Mesothelial cell of epicardium (in vitro differentiated cells): Measurements from ENCODE around the gene DHODH. TPM values are rescaled to one million over a fixed set of nuclear protein-coding genes. Genes with fewer than 3 reads are reported as not detected.
A peak's percentile ranks its signal among the peaks of the same experiment; 100 is the strongest.

ENCODE experiments used
- DNase-seq, 2 experiments: peaks; one replicate each; pipeline ENCODE4 v3.0.0; 2021; ENCODE audit warnings: low spot score in 2 of 2; ENCODE audit not compliant: unreplicated experiment in 2 of 2
- H3K27ac Mint-ChIP-seq: 2 replicates; pipeline ENCODE4 v1.8.0; 2021; ENCODE audit warnings: mixed read lengths
- H3K27me3 Mint-ChIP-seq: 2 replicates; pipeline ENCODE4 v1.8.0; 2021; ENCODE audit warnings: low read depth, mixed read lengths
- H3K36me3 Mint-ChIP-seq: 2 replicates; pipeline ENCODE4 v1.8.0; 2021; ENCODE audit warnings: mixed read lengths
- H3K4me1 Mint-ChIP-seq: 2 replicates; pipeline ENCODE4 v1.8.0; 2021; ENCODE audit warnings: mixed read lengths
- H3K4me3 Mint-ChIP-seq: 2 replicates; pipeline ENCODE4 v1.8.0; 2021; ENCODE audit warnings: mild to moderate bottlenecking, moderate library complexity, mixed read lengths
- H3K9me3 Mint-ChIP-seq: 2 replicates; pipeline ENCODE4 v1.8.0; 2021; ENCODE audit warnings: mixed read lengths
- total RNA-seq: library from RNA; stranded (reverse); gene quantifications from 3 replicates; pipeline ENCODE4 v1.2.1, GENCODE V29; 2021
- TF ChIP-seq, protein P1 (sequence below): fragments of 200-600 bp; sonication (generic); IDR thresholded peaks from one replicate; pipeline ENCODE4 v1.5.0; 2021; ENCODE audit warnings: antibody characterized with exemption; ENCODE audit not compliant: unreplicated experiment

The DHODH gene
- total RNA-seq, 1 donor from 2014 or later, result 11.7 TPM

DNA sequence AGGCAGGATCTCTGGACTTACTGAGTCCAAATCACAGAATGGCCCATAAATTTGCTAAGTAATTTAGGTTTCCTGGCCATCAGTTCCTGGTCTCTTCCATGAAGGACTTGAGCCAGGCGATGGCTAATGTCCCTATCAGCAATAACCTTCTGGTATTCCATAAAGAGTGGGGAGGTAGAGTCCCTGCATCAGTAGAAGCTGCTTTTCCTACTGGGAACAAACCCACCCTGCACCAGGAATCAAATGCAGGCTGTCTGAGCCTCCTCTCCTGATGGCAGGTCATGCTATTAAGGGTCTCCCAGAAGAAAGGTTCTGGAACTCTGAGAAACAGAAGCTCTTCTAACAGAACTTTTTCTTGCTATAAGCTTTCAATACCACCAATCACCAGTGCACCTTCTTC is 53.0 kb downstream of the DHODH start:
- no peaks in the 10 kb centered on the region for H3K9me3 Mint-ChIP-seq
- peaks cover 3% of the 10 kb centered on the region for H3K36me3 Mint-ChIP-seq
- no peaks in the 10 kb centered on the region for H3K4me1 Mint-ChIP-seq

DNA sequence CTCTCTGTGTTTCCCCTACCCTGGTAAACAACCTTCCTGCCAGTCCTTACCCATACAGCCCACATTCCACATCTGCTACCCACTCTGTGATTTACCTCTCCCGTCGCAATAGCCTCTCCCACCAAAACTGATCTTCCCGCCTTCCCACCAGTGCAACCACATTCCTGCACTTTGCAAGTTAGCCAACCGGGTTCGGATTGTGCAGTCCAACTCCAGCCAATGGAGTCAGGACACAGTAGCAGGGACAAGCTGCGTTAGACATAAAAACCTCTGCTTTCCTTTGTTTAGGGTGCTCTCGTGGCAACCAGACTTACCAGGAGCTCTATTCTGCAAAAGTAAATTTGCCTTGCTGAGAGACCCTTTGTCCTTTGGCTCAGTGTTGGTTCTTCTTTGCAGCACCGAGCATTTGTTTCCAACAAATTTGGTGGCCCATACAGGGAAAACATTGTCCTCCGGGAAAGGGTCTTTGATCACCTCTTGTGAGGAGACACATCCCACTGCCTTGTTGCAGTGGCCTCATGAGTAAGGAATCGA is 55.9 kb downstream of the DHODH start:
- Mint-ChIP-seq H3K4me3 (no peak overlapping the region), H3K9me3 (no peaks in the 10 kb centered on the region), H3K36me3 (peaks cover 3% of the 10 kb centered on the region), H3K4me1 (no peaks in the 10 kb centered on the region), H3K27me3 (no peaks in the 10 kb centered on the region), H3K27ac (no peak overlapping the region)
- TF ChIP-seq, protein P1, sequence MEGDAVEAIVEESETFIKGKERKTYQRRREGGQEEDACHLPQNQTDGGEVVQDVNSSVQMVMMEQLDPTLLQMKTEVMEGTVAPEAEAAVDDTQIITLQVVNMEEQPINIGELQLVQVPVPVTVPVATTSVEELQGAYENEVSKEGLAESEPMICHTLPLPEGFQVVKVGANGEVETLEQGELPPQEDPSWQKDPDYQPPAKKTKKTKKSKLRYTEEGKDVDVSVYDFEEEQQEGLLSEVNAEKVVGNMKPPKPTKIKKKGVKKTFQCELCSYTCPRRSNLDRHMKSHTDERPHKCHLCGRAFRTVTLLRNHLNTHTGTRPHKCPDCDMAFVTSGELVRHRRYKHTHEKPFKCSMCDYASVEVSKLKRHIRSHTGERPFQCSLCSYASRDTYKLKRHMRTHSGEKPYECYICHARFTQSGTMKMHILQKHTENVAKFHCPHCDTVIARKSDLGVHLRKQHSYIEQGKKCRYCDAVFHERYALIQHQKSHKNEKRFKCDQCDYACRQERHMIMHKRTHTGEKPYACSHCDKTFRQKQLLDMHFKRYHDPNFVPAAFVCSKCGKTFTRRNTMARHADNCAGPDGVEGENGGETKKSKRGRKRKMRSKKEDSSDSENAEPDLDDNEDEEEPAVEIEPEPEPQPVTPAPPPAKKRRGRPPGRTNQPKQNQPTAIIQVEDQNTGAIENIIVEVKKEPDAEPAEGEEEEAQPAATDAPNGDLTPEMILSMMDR, result no peak
- DNase-seq, result no peak

More for the DNA sequence above, 53.0 kb downstream of the DHODH start:
- DNase-seq, result no peak
- TF ChIP-seq, protein P1, result no peak
- Mint-ChIP-seq H3K4me3 (no peak overlapping the region), H3K27me3 (peaks cover 2% of the 10 kb centered on the region), H3K27ac (no peak overlapping the region)

DNA sequence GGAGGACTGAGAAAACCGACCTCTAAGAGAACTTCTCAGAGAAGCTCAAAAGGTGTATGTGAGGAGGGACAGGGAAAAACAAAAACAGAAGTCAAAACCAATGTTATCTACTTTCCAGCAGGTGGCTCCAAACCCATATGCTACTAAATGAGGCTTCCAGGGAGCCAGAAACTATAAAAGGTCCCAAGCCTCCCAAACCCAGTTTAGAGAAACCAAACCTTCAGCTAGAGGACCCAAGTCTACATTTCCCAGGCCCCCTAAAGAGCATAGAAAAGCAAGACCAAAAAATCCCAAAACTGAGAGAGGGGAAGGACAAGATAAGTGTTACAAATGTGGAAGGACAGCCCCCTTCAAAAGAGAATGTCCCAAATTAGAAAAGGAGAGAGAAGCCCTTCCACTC is 58.2 kb downstream of the DHODH start:
- no peak overlapping the region for H3K27ac Mint-ChIP-seq

DNA sequence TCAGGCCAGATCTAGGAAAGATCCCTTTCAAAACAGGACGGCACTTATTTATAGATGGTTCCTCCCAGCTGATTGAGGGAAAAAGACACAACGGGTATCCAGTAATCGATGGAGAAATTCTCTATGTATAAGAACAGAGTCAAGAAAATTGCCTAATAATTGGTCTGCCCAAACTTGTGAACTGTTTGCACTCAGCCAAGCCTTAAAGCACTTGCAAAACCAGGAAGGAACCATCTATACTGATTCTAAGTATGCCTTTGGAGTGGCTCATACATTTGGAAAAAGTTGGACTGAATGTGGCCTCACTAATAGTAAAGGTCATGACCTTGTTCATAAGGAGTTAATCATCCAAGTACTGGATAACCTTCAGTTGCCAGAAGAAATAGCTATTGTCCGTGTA is 60.4 kb downstream of the DHODH start:
- no peak for DNase-seq
- no peak overlapping the region for H3K4me3 Mint-ChIP-seq
- H3K27ac Mint-ChIP-seq, result no peak overlapping the region
- no peaks in the 10 kb centered on the region for H3K9me3 Mint-ChIP-seq
- peaks cover 7% of the 10 kb centered on the region for H3K4me1 Mint-ChIP-seq
- H3K36me3 Mint-ChIP-seq, result peaks cover 3% of the 10 kb centered on the region
- TF ChIP-seq, protein P1, result no peak
- H3K27me3 Mint-ChIP-seq, result no peaks in the 10 kb centered on the region

More for the DNA sequence above, 58.2 kb downstream of the DHODH start:
- H3K4me3 Mint-ChIP-seq, result no peak overlapping the region
- peaks cover 3% of the 10 kb centered on the region for H3K36me3 Mint-ChIP-seq
- H3K4me1 Mint-ChIP-seq, result no peaks in the 10 kb centered on the region
- TF ChIP-seq, protein P1, result no peak
- no peaks in the 10 kb centered on the region for H3K27me3 Mint-ChIP-seq
- H3K9me3 Mint-ChIP-seq, result no peaks in the 10 kb centered on the region
- DNase-seq, result no peak

DNA sequence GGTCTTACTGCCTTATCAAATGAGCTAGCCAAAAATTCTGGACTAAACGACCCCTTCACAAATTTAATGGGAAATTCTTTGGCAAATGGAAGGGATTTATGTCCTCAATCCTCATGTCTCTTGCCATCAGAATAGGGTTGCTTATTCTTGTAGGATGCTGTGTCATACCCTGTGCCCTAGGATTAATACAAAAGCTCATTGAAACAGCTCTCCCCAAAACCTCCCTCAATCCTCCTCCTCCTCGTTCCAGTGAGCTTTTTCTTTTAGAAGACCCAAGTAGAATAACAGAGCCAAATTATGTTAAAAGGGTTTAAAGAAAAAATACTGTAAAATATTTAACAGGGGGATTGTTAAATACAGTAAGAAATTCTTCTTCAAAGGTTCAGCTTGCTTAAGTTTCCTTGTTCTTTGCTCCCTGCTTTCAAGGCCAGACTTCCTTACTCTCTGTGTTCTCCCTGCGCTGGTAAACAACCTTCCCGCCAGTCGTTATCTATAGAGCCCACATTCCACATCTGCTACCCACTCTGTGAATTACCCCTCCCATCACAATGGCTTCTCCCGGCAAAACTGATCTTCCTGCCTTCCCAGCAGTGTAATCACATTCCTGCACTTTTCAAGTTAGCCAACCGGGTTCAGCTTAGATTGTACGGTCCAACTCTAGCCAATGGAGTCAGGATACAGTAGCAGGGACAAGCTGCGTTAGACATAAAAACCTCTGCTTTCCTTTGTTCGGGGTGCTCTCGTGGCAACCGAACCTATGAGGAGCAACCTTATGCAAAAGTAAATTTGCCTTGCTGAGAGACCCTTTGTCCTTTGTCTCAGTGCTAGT is 64.2 kb downstream of the DHODH start:
- Mint-ChIP-seq H3K4me1 (peaks cover 7% of the 10 kb centered on the region), H3K27me3 (no peaks in the 10 kb centered on the region), H3K36me3 (peaks cover 2% of the 10 kb centered on the region), H3K9me3 (no peaks in the 10 kb centered on the region), H3K4me3 (no peak overlapping the region), H3K27ac (peak overlapping the region; percentile 62)
- TF ChIP-seq, protein P1, result no peak
- no peak for DNase-seq
